ENCODE measurements around the gene NCOA7. TPM values are rescaled to one million over a fixed set of nuclear protein-coding genes. Genes with fewer than 3 reads are reported as not detected.

NCOA7 gene
- total and polyA plus RNA-seq, 10 of the 15 experiments (the other 5 are each of a cell fraction or from before 2014, with no cell fraction given), result 18.9 to 50.3 (median 34.2) TPM

DNA sequence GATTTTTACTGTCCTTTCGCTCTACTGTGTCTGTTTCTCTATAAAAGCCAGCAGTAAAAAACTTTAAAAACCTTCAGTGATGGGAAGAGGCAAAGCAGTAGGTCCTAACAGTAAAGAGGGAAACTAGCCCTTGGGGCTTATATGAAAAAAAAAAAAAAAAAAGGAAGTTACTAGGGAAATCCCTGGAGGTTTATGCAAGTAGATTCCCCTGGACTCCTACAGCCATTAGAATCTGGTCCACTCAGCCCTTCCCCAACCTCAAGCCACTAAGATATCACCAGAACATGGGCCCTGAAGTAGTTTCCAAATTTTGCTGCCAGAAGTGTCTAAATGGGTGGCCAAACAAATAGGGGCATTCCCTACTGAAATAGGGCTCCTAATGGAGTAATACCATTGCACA, 95.3 kb downstream of the NCOA7 start:
- Histone ChIP-seq H3K79me2 (ENCODE audit: control insufficient read depth, insufficient read depth, low read length) (no peaks in the 10 kb centered on the region), H3K36me3 (ENCODE audit: control insufficient read depth in 2 of 2, insufficient read depth in 2 of 2, low read length in 1 of 2) (peaks cover 3 to 14% of the 10 kb centered on the region in 2 experiments; a peak in 3 of 4 replicates), H2AFZ (ENCODE audit: control insufficient read depth, low read depth, low read length) (no peak overlapping the region), H3K27ac (ENCODE audit: control insufficient read depth, insufficient read depth) (no peak overlapping the region), H3K9me3 (replicated peaks; ENCODE audit: control insufficient read depth, insufficient read depth, low read length) (no peaks in the 10 kb centered on the region), H3K27me3 (replicated peaks in 1 of 2; ENCODE audit: control insufficient read depth in 2 of 2, insufficient read depth in 2 of 2, low read length in 1 of 2) (no peaks in the 10 kb centered on the region), H4K20me1 (ENCODE audit: control insufficient read depth, insufficient read depth) (no peaks in the 10 kb centered on the region), H3K4me1 (ENCODE audit: control insufficient read depth, insufficient read depth, low read length) (no peaks in the 10 kb centered on the region), H3K4me2 (ENCODE audit: control insufficient read depth, insufficient read depth) (no peak overlapping the region), H3K4me3 (no peak overlapping the region), H3K9ac (ENCODE audit: control insufficient read depth, insufficient read depth, low read length) (no peak overlapping the region)
- RAD21 ChIA-PET (ENCODE audit: unreplicated experiment), result no interaction called here
- no peak for TF ChIP-seq EZH2 (IDR thresholded peaks at IDR 0.05; ENCODE audit: borderline replicate concordance, control insufficient read depth, low read depth, low read length)
- TF ChIP-seq ZNF687 (IDR thresholded peaks at IDR 0.05), result no peak
- TF ChIP-seq MLLT1 (IDR thresholded peaks at IDR 0.05), result no peak
- no peak for TF ChIP-seq NBN (IDR thresholded peaks at IDR 0.05)
- no peak for TF ChIP-seq ZNF274 (IDR thresholded peaks at IDR 0.05; ENCODE audit: insufficient read depth, insufficient read length)
- no peak for TF ChIP-seq RELB (IDR thresholded peaks at IDR 0.05; ENCODE audit: low read depth)
- no peak for TF ChIP-seq FOS (IDR thresholded peaks at IDR 0.05; ENCODE audit: borderline replicate concordance, extremely low read depth, insufficient read length)
- no peak for TF ChIP-seq CEBPB (IDR thresholded peaks at IDR 0.05; ENCODE audit: borderline replicate concordance in 1 of 2, low read depth in 2 of 2, low read length in 2 of 2)
- TF ChIP-seq BMI1 (IDR thresholded peaks at IDR 0.05; ENCODE audit: borderline replicate concordance), result no peak
- TF ChIP-seq ASH2L (IDR thresholded peaks at IDR 0.05; ENCODE audit: borderline replicate concordance, low read depth), result no peak
- TF ChIP-seq RAD21 (IDR thresholded peaks at IDR 0.05; ENCODE audit: insufficient read depth, low read depth, low read length), result no peak
- SMC1A ChIA-PET (ENCODE audit: uncharacterized antibody, unreplicated experiment), result interaction anchor here (0.6 to 2.0 kb wide), 3 partner anchors 12 to 96 kb away, joined by 3 to 4 read pairs (median 3); partner anchors contain the start of gene NCOA7
- POLR2A ChIA-PET, result interaction anchor here (0.7 kb wide), 1 partner anchor 128 kb away, joined by 8 read pairs; no protein-coding TSS in a partner anchor
- FAIRE-seq (no peak), ATAC-seq (no peak), DNase-seq (ENCODE audit: low read depth, low spot score) (no peak)
- CTCF ChIA-PET, result interaction anchor here (1.0 to 2.2 kb wide), 4 partner anchors 20 to 104 kb away, joined by 3 to 9 read pairs (median 4); partner anchors contain the start of gene HINT3
- 90% methylated on average over 1 of the region's 1 CpG for WGBS (ENCODE audit: insufficient coverage, insufficient replicate concordance, low lambda C conversion rate, missing lambda C conversion rate)
- intact Hi-C loops (cut with micrococcal nuclease; ENCODE audit: unreplicated experiment) (no loop called here), in situ Hi-C loops (cut with MboI) (no loop called here)
- BruUV-seq (replicated peaks), result no TSS peak

All from GM12878 (cell line).